ENCODE results near the gene WARS2. TPM values are rescaled to one million over a fixed set of nuclear protein-coding genes. Genes with fewer than 3 reads are reported as not detected.

Gene WARS2
- total RNA-seq, 1 donor from 2014 or later, result 13.5 TPM

DNA sequence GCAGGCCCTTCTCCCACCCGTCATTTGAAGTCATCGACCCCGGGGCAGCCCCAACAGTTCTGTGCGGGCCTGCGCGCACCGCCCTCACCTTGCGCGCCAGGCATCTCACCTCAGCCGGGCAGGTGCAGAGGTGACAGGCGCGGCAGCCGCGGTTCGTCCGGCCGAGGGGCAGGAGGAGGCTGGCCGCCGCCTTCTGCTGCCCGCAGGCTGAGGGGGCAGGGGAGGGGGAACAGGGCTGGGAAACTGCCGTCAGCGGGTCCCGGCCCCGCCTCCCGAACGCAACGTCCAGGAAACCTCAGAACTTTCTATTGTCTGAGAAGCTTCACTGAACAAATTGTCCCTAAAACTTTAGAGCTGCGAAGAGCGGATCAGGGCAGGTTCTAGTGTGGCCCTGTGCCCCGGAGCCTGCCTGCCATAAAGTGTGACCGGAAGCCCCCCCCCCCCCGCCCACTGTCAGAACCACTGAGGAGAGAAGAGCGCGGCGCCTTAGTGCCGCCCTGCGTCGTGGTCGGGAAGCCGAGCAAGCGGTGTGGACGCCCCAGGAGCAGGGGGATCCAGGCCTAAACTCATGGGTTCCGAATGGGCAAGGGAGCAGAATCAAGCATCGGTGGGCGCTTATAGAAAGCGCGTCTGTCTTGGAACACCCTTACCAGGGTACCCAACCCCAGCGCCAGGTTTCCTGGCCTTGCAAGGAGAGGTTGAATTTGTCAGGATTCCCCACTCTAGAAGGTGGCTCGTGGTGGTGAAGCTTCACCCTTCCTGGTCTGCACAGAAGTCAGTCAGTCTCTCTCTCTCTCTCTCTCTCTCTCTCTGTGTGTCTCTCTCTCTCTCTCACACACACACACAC, 139.0 kb downstream of the WARS2 start:
- Histone ChIP-seq H3F3A (ENCODE audit: low read depth) (no peaks in the 10 kb centered on the region), H2AFZ (replicated peaks) (no peak overlapping the region), H3K9me3 (ENCODE audit: low read depth) (no peaks in the 10 kb centered on the region), H3K79me2 (ENCODE audit: low read depth) (no peaks in the 10 kb centered on the region), H3K4me3 (peak overlapping the region; percentile 24), H3K4me2 (peak overlapping the region; percentile 64), H3K27ac (no peak overlapping the region), H3K27me3 (peaks cover 100% of the 10 kb centered on the region), H3K9ac (no peak overlapping the region), H3K4me1 (no peaks in the 10 kb centered on the region), H4K20me1 (ENCODE audit: low read depth) (peaks cover 42% of the 10 kb centered on the region), H3K36me3 (no peaks in the 10 kb centered on the region)
- TF ChIP-seq EZH2phosphoT487 (IDR thresholded peaks at IDR 0.05), result peak; percentile 11
- TF ChIP-seq, protein P1, sequence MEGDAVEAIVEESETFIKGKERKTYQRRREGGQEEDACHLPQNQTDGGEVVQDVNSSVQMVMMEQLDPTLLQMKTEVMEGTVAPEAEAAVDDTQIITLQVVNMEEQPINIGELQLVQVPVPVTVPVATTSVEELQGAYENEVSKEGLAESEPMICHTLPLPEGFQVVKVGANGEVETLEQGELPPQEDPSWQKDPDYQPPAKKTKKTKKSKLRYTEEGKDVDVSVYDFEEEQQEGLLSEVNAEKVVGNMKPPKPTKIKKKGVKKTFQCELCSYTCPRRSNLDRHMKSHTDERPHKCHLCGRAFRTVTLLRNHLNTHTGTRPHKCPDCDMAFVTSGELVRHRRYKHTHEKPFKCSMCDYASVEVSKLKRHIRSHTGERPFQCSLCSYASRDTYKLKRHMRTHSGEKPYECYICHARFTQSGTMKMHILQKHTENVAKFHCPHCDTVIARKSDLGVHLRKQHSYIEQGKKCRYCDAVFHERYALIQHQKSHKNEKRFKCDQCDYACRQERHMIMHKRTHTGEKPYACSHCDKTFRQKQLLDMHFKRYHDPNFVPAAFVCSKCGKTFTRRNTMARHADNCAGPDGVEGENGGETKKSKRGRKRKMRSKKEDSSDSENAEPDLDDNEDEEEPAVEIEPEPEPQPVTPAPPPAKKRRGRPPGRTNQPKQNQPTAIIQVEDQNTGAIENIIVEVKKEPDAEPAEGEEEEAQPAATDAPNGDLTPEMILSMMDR (IDR thresholded peaks at IDR 0.05), result no peak
- peak; percentile 63 for TF ChIP-seq EZH2 (IDR thresholded peaks at IDR 0.05)
- DNase-seq (ENCODE audit: low spot score), result peak; percentile 36
- peaks cover 24% of the 10 kb centered on the region for H3K4me1 Mint-ChIP-seq
- peaks cover 92% of the 10 kb centered on the region for H3K27me3 Mint-ChIP-seq (ENCODE audit: insufficient read depth, low read depth)
- no peaks in the 10 kb centered on the region for H3K36me3 Mint-ChIP-seq
- peak overlapping the region; percentile 73 for H3K4me3 Mint-ChIP-seq
- H3K9me3 Mint-ChIP-seq, result peaks cover 8% of the 10 kb centered on the region
- no peak overlapping the region for H3K27ac Mint-ChIP-seq

DNA sequence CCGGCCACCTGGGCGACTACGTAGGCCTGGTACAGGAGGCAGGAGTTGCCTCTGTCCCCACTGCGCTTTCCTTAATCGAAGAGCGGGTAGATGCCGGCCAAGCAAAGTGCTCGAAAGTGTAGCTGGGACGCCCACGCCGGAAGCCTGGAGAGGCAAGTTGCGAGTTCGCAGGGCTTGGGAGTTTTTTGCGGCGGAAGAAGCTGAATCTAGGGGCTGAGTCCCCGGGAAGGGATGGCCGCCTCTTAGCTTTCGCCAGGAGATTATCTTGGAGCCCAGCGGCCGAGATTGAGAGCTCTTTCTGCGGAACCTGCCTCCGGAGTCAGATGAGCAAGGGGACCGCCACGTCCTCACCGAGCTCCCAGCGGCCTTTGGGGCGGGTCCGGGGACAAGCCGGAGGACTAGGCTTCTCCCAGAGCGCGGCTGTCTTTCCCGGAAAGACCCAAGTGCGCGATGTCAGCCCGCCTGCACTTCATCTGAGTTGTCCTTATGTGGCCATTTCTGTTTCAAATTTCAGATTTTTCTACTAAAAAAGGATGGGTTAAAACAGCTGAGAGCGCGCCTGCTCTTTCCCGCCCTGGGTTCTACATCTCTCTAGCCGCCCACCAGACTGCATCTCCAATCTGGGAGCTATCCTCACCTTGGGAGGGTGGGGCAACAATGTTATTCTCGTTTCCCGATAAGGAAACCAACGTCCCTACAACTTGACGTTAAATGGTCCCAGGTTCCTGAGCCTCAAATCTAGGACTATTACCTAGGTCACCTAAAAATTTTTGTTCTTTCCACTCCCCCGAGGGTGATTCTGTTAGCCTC, 139.9 kb downstream of the WARS2 start:
- no peak overlapping the region for H3K27ac ChIP-seq
- TF ChIP-seq, protein P1 (IDR thresholded peaks at IDR 0.05), result no peak
- peak; percentile 72 for TF ChIP-seq EZH2phosphoT487 (IDR thresholded peaks at IDR 0.05)
- peak; percentile 82 for TF ChIP-seq EZH2 (IDR thresholded peaks at IDR 0.05)
- peak overlapping the region; percentile 19 for H2AFZ ChIP-seq (replicated peaks)
- H3K4me2 ChIP-seq, result peak overlapping the region; percentile 64
- peak overlapping the region; percentile 24 for H3K4me3 ChIP-seq
- H3K4me1 ChIP-seq, result no peaks in the 10 kb centered on the region
- H3K9ac ChIP-seq, result no peak overlapping the region
- H3K79me2 ChIP-seq (ENCODE audit: low read depth), result no peaks in the 10 kb centered on the region
- peaks cover 23% of the 10 kb centered on the region for H3K4me1 Mint-ChIP-seq
- peaks cover 90% of the 10 kb centered on the region for H3K27me3 Mint-ChIP-seq (ENCODE audit: insufficient read depth, low read depth)
- H3K9me3 ChIP-seq (ENCODE audit: low read depth), result no peaks in the 10 kb centered on the region
- H3K9me3 Mint-ChIP-seq, result peaks cover 8% of the 10 kb centered on the region
- peaks cover 100% of the 10 kb centered on the region for H3K27me3 ChIP-seq
- no peak overlapping the region for H3K27ac Mint-ChIP-seq
- DNase-seq (ENCODE audit: low spot score), result peak; percentile 53
- peaks cover 34% of the 10 kb centered on the region for H4K20me1 ChIP-seq (ENCODE audit: low read depth)
- H3K36me3 ChIP-seq, result no peaks in the 10 kb centered on the region
- no peaks in the 10 kb centered on the region for H3K36me3 Mint-ChIP-seq
- H3F3A ChIP-seq (ENCODE audit: low read depth), result no peaks in the 10 kb centered on the region
- H3K4me3 Mint-ChIP-seq, result peak overlapping the region; percentile 73

DNA sequence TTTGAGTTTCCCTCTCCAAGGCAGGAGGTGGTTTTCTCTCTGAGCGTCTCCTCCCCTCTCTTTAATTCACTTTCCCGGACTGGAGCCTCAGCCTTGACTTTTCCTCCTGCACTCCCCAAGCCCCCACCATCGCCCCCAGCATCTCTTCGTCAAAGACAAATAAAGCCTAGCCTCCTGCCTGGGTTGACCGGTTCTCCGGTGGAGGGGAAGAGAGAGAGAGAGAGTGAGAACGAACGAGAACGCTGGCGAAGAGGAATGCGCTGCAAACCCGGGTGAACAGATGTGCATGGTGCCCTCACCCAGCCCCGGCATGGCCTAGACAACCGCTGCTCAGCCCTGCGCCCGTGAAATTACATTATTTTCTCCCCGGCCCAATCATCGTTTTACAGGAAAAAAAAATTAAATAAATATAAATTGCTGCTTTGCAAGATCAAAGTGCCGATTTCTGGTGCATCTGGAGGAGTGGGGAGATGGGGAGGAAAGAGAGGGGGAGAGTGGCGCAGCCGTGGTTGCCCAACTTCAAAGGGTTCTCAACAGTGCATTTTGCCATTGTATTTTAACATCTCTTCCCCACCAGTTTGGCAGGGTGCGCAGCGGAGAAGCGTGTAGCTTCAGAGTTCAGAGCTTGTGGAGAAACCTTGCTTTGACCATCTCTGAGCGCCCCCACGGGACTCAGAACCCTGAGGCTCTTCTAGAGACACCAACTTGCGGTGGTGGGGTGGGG, 140.9 kb downstream of the WARS2 start:
- Histone ChIP-seq H4K20me1 (ENCODE audit: low read depth) (peaks cover 25% of the 10 kb centered on the region), H3F3A (ENCODE audit: low read depth) (no peaks in the 10 kb centered on the region), H3K9me3 (ENCODE audit: low read depth) (no peaks in the 10 kb centered on the region), H3K4me1 (no peaks in the 10 kb centered on the region), H3K4me2 (no peak overlapping the region), H3K27me3 (peaks cover 100% of the 10 kb centered on the region), H2AFZ (replicated peaks) (no peak overlapping the region), H3K79me2 (ENCODE audit: low read depth) (no peaks in the 10 kb centered on the region), H3K27ac (no peak overlapping the region), H3K4me3 (no peak overlapping the region), H3K36me3 (no peaks in the 10 kb centered on the region), H3K9ac (no peak overlapping the region)
- Mint-ChIP-seq H3K27me3 (ENCODE audit: insufficient read depth, low read depth) (peaks cover 91% of the 10 kb centered on the region), H3K9me3 (peaks cover 6% of the 10 kb centered on the region), H3K27ac (no peak overlapping the region), H3K36me3 (no peaks in the 10 kb centered on the region), H3K4me1 (peaks cover 23% of the 10 kb centered on the region), H3K4me3 (no peak overlapping the region)
- no peak for DNase-seq (ENCODE audit: low spot score)
- TF ChIP-seq, protein P1 (IDR thresholded peaks at IDR 0.05), result no peak
- no peak for TF ChIP-seq EZH2phosphoT487 (IDR thresholded peaks at IDR 0.05)
- TF ChIP-seq EZH2 (IDR thresholded peaks at IDR 0.05), result peak; percentile 62

All from neural progenitor cell (in vitro differentiated cells).